GM21390 (cell line): ENCODE measurements around the gene KIAA0930.

ENCODE experiments used
- ATAC-seq: cut with Tn5 transposase; IDR thresholded peaks from one replicate; pipeline ENCODE4 v1.9.1; 2021; ENCODE audit not compliant: unreplicated experiment

KIAA0930 gene

GRCh38 chr22:45154383-45154782, 86.3 kb downstream of the KIAA0930 start:
- no peak for ATAC-seq

DNA sequence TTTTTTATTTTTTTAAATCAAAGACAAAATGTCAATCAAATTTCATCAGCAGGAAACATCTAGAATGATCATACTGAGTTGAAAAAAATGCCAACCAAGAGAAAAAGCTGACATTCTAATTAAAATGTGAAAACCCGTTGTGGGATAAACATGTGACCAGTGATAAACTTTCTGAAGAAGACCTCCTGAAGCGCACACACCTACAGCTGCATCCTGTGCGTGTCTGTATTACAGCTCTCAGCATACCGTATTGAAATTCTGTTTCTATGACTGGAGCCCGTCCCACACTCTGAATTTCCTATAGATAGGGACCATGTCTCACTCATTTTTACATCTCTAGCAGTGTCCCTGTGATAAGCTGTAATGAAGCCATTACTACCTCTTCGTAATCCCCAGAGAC, 89.2 kb downstream of the KIAA0930 start:
- no peak for ATAC-seq

DNA sequence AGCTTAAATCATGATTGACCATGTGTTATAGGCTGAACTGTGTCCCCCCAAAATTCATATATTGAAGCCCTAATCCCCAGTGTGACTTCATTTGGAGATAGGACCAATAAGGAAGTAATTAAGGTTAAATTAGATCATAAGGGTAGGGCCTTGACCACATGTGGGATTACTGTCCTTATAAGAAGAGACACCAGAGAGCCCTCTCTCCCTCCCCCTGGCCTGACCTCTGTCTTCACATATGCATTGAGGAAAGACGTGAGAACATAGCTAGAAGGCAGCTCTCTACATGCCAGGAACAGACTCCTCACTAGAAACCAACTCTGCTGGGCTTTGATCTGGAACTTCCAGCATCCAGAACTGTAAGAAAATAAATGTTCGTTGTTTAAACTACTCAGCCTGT, 90.6 kb downstream of the KIAA0930 start:
- no peak for ATAC-seq

GRCh38 chr22:45149671-45150070, 91.0 kb downstream of the KIAA0930 start:
- ATAC-seq: no peak

DNA sequence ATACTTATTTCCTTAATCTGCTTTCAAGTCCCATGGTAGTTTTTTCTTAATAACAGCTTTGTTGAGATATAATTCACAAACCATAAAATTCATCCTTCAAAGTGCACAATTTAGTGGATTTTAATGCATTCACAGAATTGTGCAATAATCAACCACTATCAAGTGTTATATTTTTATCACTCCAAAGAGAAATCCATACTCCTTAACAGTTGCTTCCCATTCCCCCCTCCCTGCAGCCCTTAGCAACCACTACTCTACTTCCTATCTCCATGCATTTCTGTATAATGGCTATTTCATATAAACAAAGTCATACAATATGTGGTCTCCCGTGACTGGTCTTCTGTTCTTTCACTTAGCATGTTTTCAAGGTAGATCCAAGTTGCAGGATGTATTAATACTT, 95.8 kb downstream of the KIAA0930 start:
- ATAC-seq: no peak

DNA sequence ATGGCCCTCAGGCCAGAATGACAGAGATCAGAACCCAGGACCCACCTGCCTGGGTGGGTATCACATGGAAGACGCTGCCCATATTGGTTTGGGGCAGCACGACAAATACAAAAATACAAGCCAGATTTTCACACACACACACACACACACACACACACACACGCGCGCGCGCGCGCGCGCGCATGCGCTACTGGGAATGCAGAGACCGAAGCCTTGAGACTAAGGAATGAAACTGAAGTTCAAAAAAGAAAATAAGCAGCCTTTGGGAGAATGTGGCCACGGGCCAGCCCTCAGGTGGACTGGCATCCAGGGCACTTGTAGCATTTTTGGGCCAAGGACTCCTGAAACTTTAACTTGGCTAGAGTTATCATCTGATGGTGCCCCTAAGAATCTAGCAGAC, 98.3 kb downstream of the KIAA0930 start:
- ATAC-seq: no peak
